ENCODE data around the gene PMF1. TPM values are rescaled to one million over a fixed set of nuclear protein-coding genes. Genes with fewer than 3 reads are reported as not detected.

Gene PMF1
- total RNA-seq, 2 experiments from 2014 or later = 83.4 to 87.3 TPM

- Mint-ChIP-seq H3K9me3 (no peaks in the 10 kb centered on the region), H3K4me3 (no peak overlapping the region), H3K27ac (no peak overlapping the region), H3K36me3 (peaks cover 13% of the 10 kb centered on the region), H3K4me1 (peaks cover 21% of the 10 kb centered on the region), H3K27me3 (peaks cover 3% of the 10 kb centered on the region)
- DNase-seq = no peak
Measured at GRCh38 chr1:156286061-156286460, 73.3 kb downstream of the PMF1 start.

Other genes with a start within 250 kb of the PMF1 start
- gene ARHGEF2, start 234.5 kb upstream of the PMF1 start, total RNA-seq = 100 to 1,000 TPM; 135 to 148 TPM
- 100 to 1,000 TPM; 155 TPM for gene SSR2, start 192.1 kb upstream of the PMF1 start, total RNA-seq
- 10 to 100 TPM; 42.6 to 47.1 TPM for gene UBQLN4, start 159.2 kb upstream of the PMF1 start, total RNA-seq
- gene LAMTOR2, start 158.2 kb upstream of the PMF1 start, total RNA-seq = 10 to 100 TPM; 45.9 to 49.1 TPM
- gene RAB25, start 151.8 kb upstream of the PMF1 start, total RNA-seq = under 1 TPM; 0.64 to 0.99 TPM
- under 1 TPM; 0.34 to 0.35 TPM for gene MEX3A, start 130.5 kb upstream of the PMF1 start, total RNA-seq
- gene LMNA, start 98.3 kb upstream of the PMF1 start, total RNA-seq = 10 to 100 TPM; 32.3 to 37.8 TPM
- gene SEMA4A, start 59.4 kb upstream of the PMF1 start, total RNA-seq = 10 to 100 TPM; 13.2 to 16.1 TPM
- gene SLC25A44, start 18.9 kb upstream of the PMF1 start, total RNA-seq = 10 to 100 TPM; 55.0 to 60.7 TPM
- 1 to 10 TPM; 1.6 to 2.2 TPM for gene BGLAP, start 29.2 kb downstream of the PMF1 start, total RNA-seq
- 1 to 10 TPM; 4.4 to 4.9 TPM for gene PAQR6, start 35.0 kb downstream of the PMF1 start, total RNA-seq
- 10 to 100 TPM; 90.7 to 92.0 TPM for gene SMG5, start 69.8 kb downstream of the PMF1 start, total RNA-seq
- gene TMEM79, start 71.3 kb downstream of the PMF1 start, total RNA-seq = 1 to 10 TPM; 7.3 to 7.8 TPM
- gene GLMP, start 82.7 kb downstream of the PMF1 start, total RNA-seq = 10 to 100 TPM; 17.0 to 20.5 TPM
- gene VHLL, start 86.3 kb downstream of the PMF1 start, total RNA-seq = not detected
- 100 to 1,000 TPM; 497 to 499 TPM for gene CCT3, start 125.3 kb downstream of the PMF1 start, total RNA-seq
- gene TSACC, start 125.5 kb downstream of the PMF1 start, total RNA-seq = not detected
- not detected for gene RHBG, start 156.2 kb downstream of the PMF1 start, total RNA-seq